Mesenchymal stem cell (in vitro differentiated cells and primary cell): ENCODE measurements around the gene TMUB1. TPM values are rescaled to one million over a fixed set of nuclear protein-coding genes. Genes with fewer than 3 reads are reported as not detected.

Experiments
- DNase-seq: peaks from one replicate; pipeline ENCODE4 v3.0.0-alpha.2; 2013
- H2AFZ ChIP-seq: one replicate; pipeline ENCODE4 v1.6.1; 2013; ENCODE audit warnings: low read depth, mild to moderate bottlenecking, control low read depth, inconsistent platforms, low read length, moderate library complexity
- H2AK5ac ChIP-seq: 2 replicates; pipeline ENCODE4 v1.6.1; 2013; ENCODE audit warnings: low read length, moderate library complexity, mild to moderate bottlenecking, inconsistent platforms; ENCODE audit not compliant: severe bottlenecking
- H2BK120ac ChIP-seq: one replicate; pipeline ENCODE4 v1.6.1; 2013; ENCODE audit warnings: low read depth, mild to moderate bottlenecking, inconsistent platforms, low read length, moderate library complexity
- H2BK12ac ChIP-seq, 2 experiments: one replicate each; pipeline ENCODE4 v1.6.1; 2013; ENCODE audit warnings: inconsistent platforms in 2 of 2, low read length in 2 of 2, mild to moderate bottlenecking in 2 of 2, moderate library complexity in 2 of 2, control low read depth in 1 of 2
- H2BK15ac ChIP-seq: one replicate; pipeline ENCODE4 v1.6.1; 2013; ENCODE audit warnings: mild to moderate bottlenecking, low read depth, inconsistent platforms; ENCODE audit not compliant: poor library complexity, severe bottlenecking
- H2BK5ac ChIP-seq: 2 replicates; pipeline ENCODE4 v1.6.1; 2013; ENCODE audit warnings: low read depth, mild to moderate bottlenecking, low read length, control low read depth, inconsistent platforms; ENCODE audit not compliant: poor library complexity, severe bottlenecking
- H3K14ac ChIP-seq, 2 experiments: one replicate each; pipeline ENCODE4 v1.6.1; 2013; ENCODE audit warnings: inconsistent platforms in 2 of 2, low read length in 2 of 2, control low read depth in 1 of 2, mild to moderate bottlenecking in 1 of 2, moderate library complexity in 1 of 2
- H3K18ac ChIP-seq, 2 experiments: one replicate each; pipeline ENCODE4 v1.6.1; 2013; ENCODE audit warnings: inconsistent platforms in 2 of 2, low read length in 2 of 2, control low read depth in 1 of 2, low read depth in 1 of 2, mild to moderate bottlenecking in 1 of 2
- H3K23ac ChIP-seq, 2 experiments: one replicate each; pipeline ENCODE4 v1.6.1; 2013; ENCODE audit warnings: inconsistent platforms in 2 of 2, low read length in 2 of 2, mild to moderate bottlenecking in 2 of 2, moderate library complexity in 2 of 2, control low read depth in 1 of 2
- H3K27ac ChIP-seq: 2 replicates; pipeline ENCODE4 v1.5.1; 2013; ENCODE audit warnings: mild to moderate bottlenecking, moderate library complexity, low read length, control low read depth, inconsistent platforms; ENCODE audit not compliant: poor library complexity, severe bottlenecking
- H3K27me3 ChIP-seq, 2 experiments: 2 replicates each; pipeline versions ENCODE4 v1.6.1 to v1.7.0; 2013; ENCODE audit warnings: low read length in 2 of 2, mild to moderate bottlenecking in 2 of 2, moderate library complexity in 2 of 2, control low read depth in 1 of 2, inconsistent platforms in 1 of 2; ENCODE audit not compliant: control insufficient read depth in 1 of 2, insufficient read depth in 1 of 2
- H3K36me3 ChIP-seq, 2 experiments: 2 replicates each; pipeline versions ENCODE4 v1.6.1 to v1.7.0; 2013; ENCODE audit warnings: low read length in 2 of 2, control low read depth in 1 of 2, inconsistent platforms in 1 of 2, low read depth in 1 of 2, mild to moderate bottlenecking in 1 of 2; ENCODE audit not compliant: insufficient read depth in 2 of 2, control insufficient read depth in 1 of 2
- H3K4ac ChIP-seq, 2 experiments: one replicate each; pipeline ENCODE4 v1.6.1; 2013; ENCODE audit warnings: inconsistent platforms in 2 of 2, low read length in 2 of 2, mild to moderate bottlenecking in 2 of 2, moderate library complexity in 2 of 2, control low read depth in 1 of 2, low read depth in 1 of 2
- H3K4me1 ChIP-seq: 2 replicates; pipeline ENCODE4 v1.6.1; 2013; ENCODE audit warnings: low read depth, low read length, control low read depth; ENCODE audit not compliant: control insufficient read depth, insufficient read depth
- H3K4me2 ChIP-seq: 2 replicates; pipeline ENCODE4 v1.6.1; 2013; ENCODE audit warnings: low read length, mild to moderate bottlenecking, inconsistent platforms; ENCODE audit not compliant: poor library complexity, severe bottlenecking
- H3K4me3 ChIP-seq, 2 experiments: 2 replicates each; pipeline versions ENCODE4 v1.5.1 to v1.7.0; 2013; ENCODE audit warnings: low read length in 2 of 2, mild to moderate bottlenecking in 2 of 2, control low read depth in 1 of 2, low read depth in 1 of 2; ENCODE audit not compliant: insufficient read depth in 1 of 2
- H3K79me1 ChIP-seq: replicated peaks from 2 replicates; pipeline ENCODE4 v1.6.1; 2013; ENCODE audit warnings: mild to moderate bottlenecking, control low read depth, low read length, inconsistent platforms; ENCODE audit not compliant: poor library complexity, severe bottlenecking
- H3K9ac ChIP-seq: 2 replicates; pipeline ENCODE4 v1.7.0; 2013; ENCODE audit warnings: mild to moderate bottlenecking, low read length, moderate library complexity
- H3K9me3 ChIP-seq: 2 replicates; pipeline ENCODE4 v1.7.0; 2013; ENCODE audit warnings: mild to moderate bottlenecking, low read length; ENCODE audit not compliant: control insufficient read depth
- H4K8ac ChIP-seq: one replicate; pipeline ENCODE4 v1.6.1; 2013; ENCODE audit warnings: inconsistent platforms, mild to moderate bottlenecking, low read length, moderate library complexity
- H4K91ac ChIP-seq: one replicate; pipeline ENCODE4 v1.6.1; 2013; ENCODE audit warnings: mild to moderate bottlenecking, low read length, inconsistent platforms
- WGBS: methylation state at CpG from one replicate; pipeline ENCODE4 v1.1.7; 2013; ENCODE audit warnings: mixed read lengths; 5-methylcytosine and 5-hydroxymethylcytosine counted together
- polyA plus RNA-seq, 2 experiments: library from polyadenylated mRNA; stranded (reverse); fragments of 200-250 nt; gene quantifications; one replicate each; pipeline ENCODE4 v1.2.3, GENCODE V29; 2013

Gene TMUB1
- polyA plus RNA-seq (2013, experiment 1 of 2) = 56.8 TPM
- 53.5 TPM for polyA plus RNA-seq (2013, experiment 2 of 2)

DNA sequence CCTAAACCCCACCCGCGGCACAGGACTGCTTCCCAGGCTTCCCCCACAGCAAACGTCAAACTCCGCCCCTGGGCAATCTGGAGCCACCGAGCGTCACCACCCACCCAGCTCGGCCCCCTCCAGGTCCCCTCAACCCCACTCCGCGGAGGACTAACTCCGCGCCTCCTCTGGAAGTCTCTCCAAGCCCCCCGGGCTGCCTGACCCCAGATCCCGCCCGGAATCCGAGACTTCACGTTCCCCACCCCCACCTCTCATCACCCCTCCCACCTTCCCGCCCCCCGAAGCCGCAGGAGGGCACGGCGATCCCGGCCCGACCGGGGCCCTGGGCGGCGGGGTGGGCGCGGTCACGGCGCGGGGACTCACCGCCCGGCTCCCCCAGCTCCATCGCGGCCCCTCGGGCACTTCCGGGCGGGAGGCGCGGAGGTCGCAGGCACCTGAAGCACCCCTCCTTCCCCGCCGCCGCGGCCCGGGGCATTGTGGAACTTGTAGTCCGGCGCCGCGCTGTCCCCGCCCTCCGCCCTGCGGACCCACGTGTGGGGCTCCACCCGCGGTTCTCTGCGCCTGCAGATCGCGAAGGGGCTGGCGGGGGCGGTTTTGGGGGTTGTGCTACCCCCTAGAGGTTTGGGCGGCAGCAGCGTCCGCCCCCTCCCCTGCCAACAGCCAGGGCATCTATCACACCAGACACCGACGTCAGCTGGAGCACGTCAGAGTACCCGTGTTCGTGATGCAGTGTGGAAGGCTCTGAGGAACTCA, at the start of gene TMUB1:
Gene TMUB1, minus strand, starts transcription at position 423 of the 753 bp plus-strand sequence. CDS start 930 bp downstream, outside the sequence.
- Histone ChIP-seq H3K9me3 (no peaks in the 10 kb centered on the region), H3K23ac (peak within 1 kb of the TSS in 1 of 2 experiments; percentile 16), H2AFZ (peak within 1 kb of the TSS; percentile 90), H3K4me1 (peaks cover 47% of the 10 kb centered on the region), H3K4me3 (peak within 1 kb of the TSS; percentile 77 to 96), H3K9ac (peak within 1 kb of the TSS; percentile 94), H3K14ac (peak within 1 kb of the TSS in 1 of 2 experiments; percentile 71), H2BK15ac (peak within 1 kb of the TSS; percentile 96), H3K79me1 (peaks cover 6% of the 10 kb centered on the region), H4K91ac (peak within 1 kb of the TSS; percentile 81), H3K4me2 (peak within 1 kb of the TSS; percentile 88), H2BK5ac (no peak within 1 kb of the TSS), H2BK12ac (peak within 1 kb of the TSS; percentile 70 to 76), H2AK5ac (peak within 1 kb of the TSS; percentile 34), H4K8ac (peak within 1 kb of the TSS; percentile 71), H3K4ac (peak within 1 kb of the TSS; percentile 77 to 88), H3K27me3 (no peaks in the 10 kb centered on the region), H2BK120ac (peak within 1 kb of the TSS; percentile 93), H3K18ac (peak within 1 kb of the TSS; percentile 80 to 83), H3K36me3 (peaks cover 5 to 25% of the 10 kb centered on the region in 2 experiments), H3K27ac (no peak within 1 kb of the TSS)
- peak; percentile 70 for DNase-seq
- WGBS = 2% methylated on average over 60 of the region's 69 CpGs

GRCh38 chr7:151132461-151133205, 49.3 kb upstream of the TMUB1 start:
- no peak overlapping the region for H3K4me3 ChIP-seq

DNA sequence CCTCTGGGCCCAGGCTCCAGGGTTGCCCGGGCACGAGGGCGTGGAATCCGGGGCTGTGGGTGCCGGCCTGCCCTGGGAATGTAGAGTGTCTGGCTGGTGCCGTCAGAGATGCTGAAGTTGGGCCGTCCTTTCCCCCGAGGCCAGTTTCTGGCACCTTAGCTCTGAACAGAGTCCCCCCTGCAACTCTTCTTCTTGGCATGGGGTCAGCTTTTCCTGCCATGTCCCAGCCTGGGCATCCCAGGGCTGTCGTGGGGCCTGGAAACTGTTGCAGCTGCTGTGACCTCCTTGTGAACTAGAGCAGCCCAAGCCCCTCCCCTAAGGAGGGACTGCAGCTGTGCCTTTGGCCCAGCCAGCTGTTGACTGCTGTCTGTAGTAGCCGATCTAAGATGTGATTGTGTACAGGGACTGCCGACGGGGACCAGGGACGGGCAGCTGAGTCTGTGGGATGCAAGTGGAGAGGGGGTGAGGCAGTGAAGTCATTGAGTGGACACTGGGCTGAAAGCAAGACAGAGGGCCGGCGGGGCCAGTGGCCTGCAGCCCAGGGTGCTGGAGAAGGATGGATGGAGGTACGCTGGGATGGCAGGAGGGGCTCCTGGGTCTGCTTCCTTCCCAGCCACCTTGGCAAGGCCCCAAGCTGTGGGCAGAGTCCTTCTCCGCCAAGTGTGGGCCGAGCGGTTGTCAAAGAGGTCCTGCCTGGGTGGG, 48.5 kb upstream of the TMUB1 start:
- Histone ChIP-seq H3K4me2 (no peak overlapping the region), H3K36me3 (peaks cover 97% of the 10 kb centered on the region in 2 experiments), H3K9ac (no peak overlapping the region), H3K23ac (no peak overlapping the region), H2BK12ac (no peak overlapping the region), H4K8ac (no peak overlapping the region), H2BK5ac (no peak overlapping the region), H3K4me3 (no peak overlapping the region), H2BK120ac (no peak overlapping the region), H2BK15ac (no peak overlapping the region), H3K4ac (no peak overlapping the region), H3K14ac (no peak overlapping the region), H3K79me1 (peaks cover 46% of the 10 kb centered on the region), H4K91ac (no peak overlapping the region), H2AFZ (no peak overlapping the region), H3K4me1 (peaks cover 2% of the 10 kb centered on the region), H3K9me3 (no peaks in the 10 kb centered on the region), H3K27ac (no peak overlapping the region), H2AK5ac (no peak overlapping the region), H3K27me3 (no peaks in the 10 kb centered on the region), H3K18ac (no peak overlapping the region)
- no peak for DNase-seq
- WGBS = 94% methylated on average over 19 of the region's 19 CpGs

More at GRCh38 chr7:151132461-151133205, 49.3 kb upstream of the TMUB1 start:
- 97% methylated on average over 21 of the region's 21 CpGs for WGBS
- no peak overlapping the region for H3K4ac ChIP-seq
- H3K18ac ChIP-seq = no peak overlapping the region
- H3K36me3 ChIP-seq = peaks cover 97 to 99% of the 10 kb centered on the region in 2 experiments
- H3K79me1 ChIP-seq = peaks cover 38% of the 10 kb centered on the region
- H3K27me3 ChIP-seq = no peaks in the 10 kb centered on the region
- no peak for DNase-seq
- no peak overlapping the region for H2AFZ ChIP-seq
- H2BK15ac ChIP-seq = no peak overlapping the region
- H2AK5ac ChIP-seq = no peak overlapping the region
- no peak overlapping the region for H2BK12ac ChIP-seq
- H4K8ac ChIP-seq = no peak overlapping the region
- H2BK120ac ChIP-seq = no peak overlapping the region
- H3K27ac ChIP-seq = no peak overlapping the region
- H4K91ac ChIP-seq = no peak overlapping the region
- no peak overlapping the region for H3K14ac ChIP-seq
- H3K4me2 ChIP-seq = no peak overlapping the region
- H2BK5ac ChIP-seq = no peak overlapping the region
- peaks cover under 1% of the 10 kb centered on the region for H3K4me1 ChIP-seq
- no peaks in the 10 kb centered on the region for H3K9me3 ChIP-seq
- no peak overlapping the region for H3K23ac ChIP-seq
- no peak overlapping the region for H3K9ac ChIP-seq
